Measurements from ENCODE around the gene SRP14.
"Not testable (repeated sequence)": the region's sequence is repeated elsewhere in the genome, so short reads cannot be mapped to it uniquely, and the experiment has no call there.

The SRP14 gene

GRCh38 chr15:40002295-40002694 lies 36.7 kb downstream of the SRP14 start:
- DNase-seq (ENCODE audit: low read depth) = no peak
- TF ChIP-seq, protein P1, sequence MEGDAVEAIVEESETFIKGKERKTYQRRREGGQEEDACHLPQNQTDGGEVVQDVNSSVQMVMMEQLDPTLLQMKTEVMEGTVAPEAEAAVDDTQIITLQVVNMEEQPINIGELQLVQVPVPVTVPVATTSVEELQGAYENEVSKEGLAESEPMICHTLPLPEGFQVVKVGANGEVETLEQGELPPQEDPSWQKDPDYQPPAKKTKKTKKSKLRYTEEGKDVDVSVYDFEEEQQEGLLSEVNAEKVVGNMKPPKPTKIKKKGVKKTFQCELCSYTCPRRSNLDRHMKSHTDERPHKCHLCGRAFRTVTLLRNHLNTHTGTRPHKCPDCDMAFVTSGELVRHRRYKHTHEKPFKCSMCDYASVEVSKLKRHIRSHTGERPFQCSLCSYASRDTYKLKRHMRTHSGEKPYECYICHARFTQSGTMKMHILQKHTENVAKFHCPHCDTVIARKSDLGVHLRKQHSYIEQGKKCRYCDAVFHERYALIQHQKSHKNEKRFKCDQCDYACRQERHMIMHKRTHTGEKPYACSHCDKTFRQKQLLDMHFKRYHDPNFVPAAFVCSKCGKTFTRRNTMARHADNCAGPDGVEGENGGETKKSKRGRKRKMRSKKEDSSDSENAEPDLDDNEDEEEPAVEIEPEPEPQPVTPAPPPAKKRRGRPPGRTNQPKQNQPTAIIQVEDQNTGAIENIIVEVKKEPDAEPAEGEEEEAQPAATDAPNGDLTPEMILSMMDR (IDR thresholded peaks at IDR 0.05; ENCODE audit: low read depth, low read length, missing control alignments) = no peak
- no peak overlapping the region for H3K4me3 ChIP-seq (ENCODE audit: low read depth, low read length)

DNA sequence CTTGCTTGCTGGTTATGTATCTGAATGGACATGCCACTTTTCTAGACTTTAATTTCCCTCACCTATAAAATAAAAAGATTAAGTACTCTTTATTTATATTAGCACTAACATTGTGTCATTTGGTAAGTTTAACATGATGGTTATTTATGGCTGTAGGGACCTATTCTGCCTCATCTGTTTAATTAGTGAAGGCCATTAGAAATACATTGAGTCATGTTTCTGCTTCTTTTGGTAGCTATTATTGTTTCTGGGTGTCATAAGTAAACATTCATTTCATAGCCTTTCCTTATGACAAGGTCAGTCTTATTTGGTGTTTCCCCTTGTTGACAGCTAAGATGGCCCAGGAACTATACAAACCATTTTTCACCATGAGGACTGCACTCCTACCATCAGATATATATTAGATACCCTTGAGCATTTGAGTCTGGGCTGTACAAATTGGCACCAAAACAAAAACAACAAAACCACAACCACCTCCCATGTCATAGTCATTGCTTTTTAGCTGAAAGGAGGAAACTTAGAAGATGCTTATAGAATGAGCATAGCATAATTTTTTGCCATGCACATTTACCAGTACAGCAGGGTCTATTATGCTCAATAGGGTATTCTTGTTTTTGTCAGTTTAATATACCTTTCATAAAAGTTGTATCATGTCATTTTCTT lies 39.3 kb downstream of the SRP14 start:
- no peak for DNase-seq (ENCODE audit: low read depth)
- no peak overlapping the region for H3K4me3 ChIP-seq (ENCODE audit: low read depth, low read length)
- TF ChIP-seq, protein P1 (IDR thresholded peaks at IDR 0.05; ENCODE audit: low read depth, low read length, missing control alignments) = no peak

DNA sequence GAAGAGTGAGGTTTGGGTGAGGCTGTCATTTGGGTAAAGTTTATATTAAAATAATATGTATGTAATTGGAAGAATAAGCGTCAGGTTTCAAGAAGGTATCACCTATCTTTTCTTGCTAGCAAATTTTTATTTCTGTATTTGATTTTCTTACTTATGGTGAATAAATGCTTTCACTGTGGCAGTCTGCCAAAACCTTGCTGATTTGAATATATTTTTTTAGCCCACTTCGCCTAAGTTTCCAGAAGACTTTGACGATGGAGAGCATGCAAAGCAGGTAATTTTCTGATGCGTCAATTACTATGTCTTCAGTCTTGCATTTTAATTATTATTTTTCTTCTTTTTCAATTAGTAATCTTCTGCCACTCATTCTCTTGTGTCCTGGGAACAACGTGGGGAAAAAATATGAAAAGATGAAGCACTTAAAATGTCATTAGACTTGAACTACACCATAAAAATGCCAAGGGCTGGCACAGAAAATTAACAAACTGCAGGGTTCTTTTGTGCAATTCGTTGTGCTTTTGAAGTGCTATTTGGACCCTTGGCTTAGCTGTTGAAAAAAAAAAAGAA lies 40.4 kb downstream of the SRP14 start:
- no peak overlapping the region for H3K4me3 ChIP-seq (ENCODE audit: low read depth, low read length)
- TF ChIP-seq, protein P1 (IDR thresholded peaks at IDR 0.05; ENCODE audit: low read depth, low read length, missing control alignments) = no peak
- no peak for DNase-seq (ENCODE audit: low read depth)

- TF ChIP-seq, protein P1 (IDR thresholded peaks at IDR 0.05; ENCODE audit: low read depth, low read length, missing control alignments) = no peak
- H3K4me3 ChIP-seq (ENCODE audit: low read depth, low read length) = no peak overlapping the region
- DNase-seq (ENCODE audit: low read depth) = no peak
These were observed 41.3 kb downstream of the SRP14 start for GRCh38 chr15:39997639-39998038.

- no peak for DNase-seq (ENCODE audit: low read depth)
- TF ChIP-seq, protein P1 (IDR thresholded peaks at IDR 0.05; ENCODE audit: low read depth, low read length, missing control alignments) = no peak
These were observed 42.0 kb downstream of the SRP14 start for GRCh38 chr15:39997031-39997430.

GRCh38 chr15:39996228-39996627 lies 42.8 kb downstream of the SRP14 start:
- H3K4me3 ChIP-seq (ENCODE audit: low read depth, low read length); DNase-seq (ENCODE audit: low read depth): not testable (repeated sequence)

More at GRCh38 chr15:39997031-39997430, 42.0 kb downstream of the SRP14 start:
- H3K4me3 ChIP-seq (ENCODE audit: low read depth, low read length) = no peak overlapping the region

DNA sequence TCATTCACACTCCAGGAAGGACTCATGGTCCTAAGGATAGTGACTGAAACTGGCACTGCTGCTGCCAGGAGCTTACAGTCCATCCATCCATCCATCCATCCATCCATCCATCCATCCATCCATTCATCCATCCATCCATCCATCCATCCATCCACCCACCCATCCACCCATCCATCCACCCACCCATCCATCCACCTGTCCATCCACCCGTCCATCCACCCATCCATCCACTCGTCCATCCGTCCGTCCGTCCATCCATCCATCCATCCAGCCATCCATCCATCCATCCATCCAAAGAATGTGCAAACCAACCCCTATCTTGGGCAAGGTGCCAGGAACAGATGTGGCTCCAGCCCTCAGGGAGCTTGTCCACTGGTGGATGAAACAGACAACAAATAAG lies 46.0 kb downstream of the SRP14 start:
- not testable (repeated sequence) for H3K4me3 ChIP-seq (ENCODE audit: low read depth, low read length); DNase-seq (ENCODE audit: low read depth)

DNA sequence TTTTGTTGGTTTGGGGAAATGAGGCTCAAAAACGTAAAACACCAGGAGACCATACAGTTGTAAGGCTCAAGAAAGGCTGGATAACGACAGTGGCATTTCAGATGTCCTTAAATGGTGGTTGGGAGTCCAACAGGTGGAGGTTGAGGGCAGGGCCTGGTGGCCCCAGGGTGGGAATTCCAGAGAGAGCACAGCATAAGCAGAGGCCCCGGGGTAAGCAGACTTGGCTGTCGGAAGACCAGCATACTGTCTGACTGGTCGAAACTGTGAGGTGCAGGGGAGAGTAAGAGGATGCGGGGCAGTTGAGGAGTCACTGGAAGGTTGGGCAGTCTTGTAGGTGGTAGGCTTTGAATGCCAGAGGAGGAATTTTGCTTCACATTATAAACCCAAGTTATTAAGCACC lies 48.3 kb downstream of the SRP14 start:
- TF ChIP-seq, protein P1 (IDR thresholded peaks at IDR 0.05; ENCODE audit: low read depth, low read length, missing control alignments) = no peak
- no peak for DNase-seq (ENCODE audit: low read depth)
- H3K4me3 ChIP-seq (ENCODE audit: low read depth, low read length) = no peak overlapping the region
